GM12873 (cell line): ENCODE measurements around the gene PRKN.

ENCODE experiments used
- CTCF ChIP-seq: IDR thresholded peaks from 2 replicates; pipeline ENCODE4 v1.5.1; 2012; ENCODE audit warnings: low read depth, mild to moderate bottlenecking, moderate library complexity, low read length, control low read depth; ENCODE audit not compliant: insufficient read depth; ENCODE audit errors: missing control alignments

The PRKN gene

GRCh38 chr6:162315291-162315690, 412.3 kb downstream of the PRKN start:
- no peak for TF ChIP-seq CTCF

- TF ChIP-seq CTCF: no peak
Measured at GRCh38 chr6:162313922-162314660, 413.5 kb downstream of the PRKN start.

GRCh38 chr6:162307865-162308264, 419.7 kb downstream of the PRKN start:
- no peak for TF ChIP-seq CTCF

GRCh38 chr6:162306616-162307015, 420.9 kb downstream of the PRKN start:
- no peak for TF ChIP-seq CTCF

- no peak for TF ChIP-seq CTCF
Measured at GRCh38 chr6:162301128-162301527, 426.4 kb downstream of the PRKN start.

- TF ChIP-seq CTCF: no peak
Measured at GRCh38 chr6:162294029-162294428, 433.5 kb downstream of the PRKN start.

DNA sequence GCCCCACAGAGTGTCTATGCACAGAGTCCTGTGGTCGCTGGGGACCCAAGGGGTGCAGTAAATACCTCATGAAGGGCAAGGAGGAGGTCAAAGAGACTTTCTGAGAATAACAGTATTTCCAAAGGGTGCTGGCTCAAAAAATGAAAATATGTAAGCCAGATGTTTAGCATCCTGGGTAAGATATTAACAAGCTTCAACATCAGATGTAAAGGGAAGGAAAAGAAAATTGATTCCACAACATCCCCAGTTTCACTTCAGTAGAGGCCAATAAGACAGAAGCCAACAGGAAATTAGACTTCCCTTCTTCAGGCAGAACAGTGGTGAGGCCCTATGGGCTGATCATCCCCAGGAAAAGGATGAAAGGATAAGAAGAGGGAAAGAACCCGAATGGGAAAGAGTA, 434.7 kb downstream of the PRKN start:
- TF ChIP-seq CTCF: no peak
